ENCODE results near the gene POLH.

The POLH gene

DNA sequence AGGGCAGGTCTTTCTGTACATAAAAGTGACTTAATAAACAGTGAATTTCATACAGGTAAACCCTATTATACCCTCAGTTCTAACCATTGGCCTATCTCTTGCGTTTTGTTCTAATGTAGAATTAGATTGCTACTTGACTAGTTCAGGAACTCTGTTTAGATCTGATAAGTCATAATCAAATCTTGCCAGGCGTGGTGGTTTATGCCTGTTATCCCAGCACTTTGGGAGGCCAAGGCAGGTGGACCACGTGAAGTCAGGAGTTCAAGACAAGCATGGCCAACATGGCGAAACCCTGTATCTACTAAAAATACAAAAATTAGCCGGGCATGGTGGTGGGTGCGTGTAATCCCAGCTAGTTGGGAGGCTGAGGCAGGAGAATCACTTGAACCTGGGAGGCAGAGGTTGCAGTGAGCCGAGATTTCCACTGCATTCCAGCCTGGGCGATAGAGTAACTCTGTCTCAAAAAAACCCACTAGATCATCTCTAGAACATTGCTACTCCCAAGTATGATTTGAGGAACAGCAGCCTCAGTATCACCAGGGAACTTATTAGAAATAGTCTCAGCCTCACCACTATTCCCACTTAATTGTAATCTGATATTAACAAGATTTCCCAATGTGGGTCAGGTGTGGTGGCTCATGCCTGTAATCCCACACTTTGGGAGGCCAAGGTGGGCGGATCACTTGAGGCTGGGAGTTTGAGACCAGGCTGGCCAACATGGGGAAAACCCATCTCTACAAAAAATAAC, 40.9 kb downstream of the POLH start:
- Mint-ChIP-seq H3K4me3 (no peak overlapping the region), H3K27me3 (ENCODE audit: low read depth) (no peaks in the 10 kb centered on the region), H3K27ac (no peak overlapping the region), H3K4me1 (ENCODE audit: low read depth) (no peaks in the 10 kb centered on the region), H3K9me3 (no peaks in the 10 kb centered on the region), H3K36me3 (ENCODE audit: low read depth) (peaks cover 22% of the 10 kb centered on the region)

DNA sequence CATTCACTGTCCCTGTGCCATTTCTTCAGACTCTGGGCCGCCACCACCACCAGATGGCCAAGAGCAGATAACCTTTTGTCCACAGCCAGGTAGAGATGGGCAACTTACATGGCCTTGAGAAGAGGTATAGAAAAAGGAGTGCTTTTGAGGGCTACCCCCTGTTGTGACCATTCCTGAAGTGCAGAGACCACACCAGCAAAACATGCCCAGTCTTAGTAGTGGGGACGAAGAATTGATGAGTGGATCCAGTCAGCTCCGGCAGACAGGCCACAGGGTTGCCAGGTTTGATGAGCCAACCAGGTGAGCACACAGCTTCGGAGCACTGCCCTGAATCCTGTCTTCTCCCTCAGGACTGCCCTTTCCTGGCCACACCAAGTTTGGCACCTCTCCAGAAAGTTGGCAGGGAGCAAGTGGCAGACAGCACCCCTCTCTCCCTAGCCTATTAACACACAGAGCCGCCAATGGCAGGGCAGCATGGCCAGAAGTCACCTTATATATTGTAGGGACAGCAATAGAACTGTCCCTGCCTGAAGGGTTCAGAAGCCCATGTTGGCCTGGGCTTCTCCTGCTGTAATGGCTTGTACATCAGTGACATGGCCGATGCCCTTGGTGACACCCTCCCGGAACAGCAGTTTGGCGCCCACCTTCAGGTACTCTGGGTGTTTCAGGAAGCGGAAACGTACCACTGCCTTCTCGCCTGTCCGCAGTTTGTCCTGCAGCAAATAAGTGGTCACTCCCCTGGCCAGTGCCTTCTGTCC, 45.3 kb downstream of the POLH start:
- peaks cover 6% of the 10 kb centered on the region for H3K4me1 Mint-ChIP-seq (ENCODE audit: low read depth)
- no peak overlapping the region for H3K27ac Mint-ChIP-seq
- H3K9me3 Mint-ChIP-seq = no peaks in the 10 kb centered on the region
- no peak overlapping the region for H3K4me3 Mint-ChIP-seq
- peaks cover 38% of the 10 kb centered on the region for H3K36me3 Mint-ChIP-seq (ENCODE audit: low read depth)
- no peaks in the 10 kb centered on the region for H3K27me3 Mint-ChIP-seq (ENCODE audit: low read depth)

DNA sequence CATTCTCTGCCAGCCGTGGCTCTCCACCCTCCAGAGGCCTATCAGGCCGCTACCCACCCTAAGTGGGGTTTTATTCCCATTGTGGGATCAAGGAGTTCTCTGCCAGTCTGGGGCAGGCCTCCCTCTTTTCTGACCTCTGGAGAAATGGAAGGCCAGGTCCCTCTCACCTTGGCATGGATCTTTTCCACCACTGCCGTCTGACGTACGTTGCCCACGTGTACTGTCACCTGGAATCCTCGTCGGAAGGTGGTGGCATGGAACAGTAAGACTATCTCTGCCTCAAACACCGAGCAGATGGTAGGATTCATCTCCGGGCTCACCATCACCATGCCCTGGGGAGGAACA, 45.8 kb downstream of the POLH start:
- Mint-ChIP-seq H3K36me3 (ENCODE audit: low read depth) (peaks cover 35% of the 10 kb centered on the region), H3K4me3 (no peak overlapping the region), H3K9me3 (no peaks in the 10 kb centered on the region), H3K27me3 (ENCODE audit: low read depth) (no peaks in the 10 kb centered on the region), H3K4me1 (ENCODE audit: low read depth) (peaks cover 11% of the 10 kb centered on the region), H3K27ac (peak overlapping the region; percentile 5)

DNA sequence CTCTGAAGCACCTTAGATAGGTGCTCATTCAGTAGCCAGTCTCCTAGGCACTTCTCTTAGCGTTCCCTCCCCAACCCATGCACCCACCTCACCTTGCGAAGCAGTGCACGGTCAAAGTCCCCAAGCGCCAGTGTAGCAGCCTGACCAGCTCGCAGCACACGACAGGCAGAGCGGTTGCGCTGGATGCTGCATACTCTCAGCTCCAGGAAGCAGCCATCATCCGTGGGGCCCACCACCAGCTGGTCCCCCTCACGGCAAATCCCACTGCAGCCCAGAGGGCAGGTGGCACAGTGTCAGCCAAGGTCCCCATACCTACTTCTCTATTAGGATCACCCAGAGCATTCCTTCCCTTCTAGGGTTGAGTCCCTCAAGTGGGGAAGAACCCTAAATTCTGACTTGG, 46.6 kb downstream of the POLH start:
- Mint-ChIP-seq H3K4me3 (no peak overlapping the region), H3K36me3 (ENCODE audit: low read depth) (peaks cover 39% of the 10 kb centered on the region), H3K27me3 (ENCODE audit: low read depth) (no peaks in the 10 kb centered on the region), H3K27ac (peak overlapping the region; percentile 19), H3K4me1 (ENCODE audit: low read depth) (peaks cover 19% of the 10 kb centered on the region), H3K9me3 (no peaks in the 10 kb centered on the region)

DNA sequence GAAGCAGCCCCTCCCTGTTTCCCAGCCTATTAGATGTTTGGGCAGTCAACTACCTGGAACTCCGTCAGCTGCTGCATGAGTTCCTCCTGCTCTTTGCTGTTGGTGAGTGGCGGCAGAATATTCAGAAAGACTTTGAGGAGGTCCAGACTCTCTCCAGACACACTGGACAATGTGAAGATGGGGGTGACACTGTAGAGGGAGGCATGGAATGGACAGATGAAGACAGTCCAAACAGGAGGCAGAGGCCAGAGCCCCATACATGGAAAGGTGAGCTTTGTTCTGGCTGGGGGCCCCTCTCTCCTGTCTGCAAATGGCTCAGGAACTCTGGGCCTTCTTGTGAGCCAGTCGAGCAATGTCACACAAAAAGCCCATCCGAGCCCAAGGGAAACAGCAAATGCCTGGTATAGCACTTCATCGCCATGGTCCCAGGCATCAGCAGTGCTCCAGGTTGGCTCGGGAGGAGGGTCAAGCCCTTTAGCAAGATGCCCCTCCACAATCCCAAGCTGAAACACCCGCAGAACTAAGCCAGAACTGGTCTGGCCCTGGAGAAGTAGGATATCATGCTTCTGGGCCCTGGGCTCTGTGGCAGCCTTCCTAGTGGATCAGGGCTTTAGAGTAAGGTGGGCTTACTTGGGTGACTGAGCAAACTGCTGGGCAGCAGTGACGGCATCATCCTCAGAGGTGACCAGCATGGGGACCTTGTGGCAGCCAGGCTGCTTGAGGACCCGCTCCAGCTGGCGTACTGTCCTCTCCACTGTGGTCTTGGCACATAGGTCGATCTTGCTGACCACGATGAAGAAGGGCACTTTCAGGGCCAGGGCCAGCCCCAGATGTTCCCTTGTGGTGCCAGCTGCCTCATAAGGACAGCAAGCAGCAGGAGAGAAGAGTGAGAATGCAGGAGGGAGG, 48.1 kb downstream of the POLH start:
- no peaks in the 10 kb centered on the region for H3K9me3 Mint-ChIP-seq
- H3K27ac Mint-ChIP-seq = no peak overlapping the region
- peaks cover 29% of the 10 kb centered on the region for H3K4me1 Mint-ChIP-seq (ENCODE audit: low read depth)
- peaks cover 42% of the 10 kb centered on the region for H3K36me3 Mint-ChIP-seq (ENCODE audit: low read depth)
- H3K4me3 Mint-ChIP-seq = no peak overlapping the region
- H3K27me3 Mint-ChIP-seq (ENCODE audit: low read depth) = no peaks in the 10 kb centered on the region

DNA sequence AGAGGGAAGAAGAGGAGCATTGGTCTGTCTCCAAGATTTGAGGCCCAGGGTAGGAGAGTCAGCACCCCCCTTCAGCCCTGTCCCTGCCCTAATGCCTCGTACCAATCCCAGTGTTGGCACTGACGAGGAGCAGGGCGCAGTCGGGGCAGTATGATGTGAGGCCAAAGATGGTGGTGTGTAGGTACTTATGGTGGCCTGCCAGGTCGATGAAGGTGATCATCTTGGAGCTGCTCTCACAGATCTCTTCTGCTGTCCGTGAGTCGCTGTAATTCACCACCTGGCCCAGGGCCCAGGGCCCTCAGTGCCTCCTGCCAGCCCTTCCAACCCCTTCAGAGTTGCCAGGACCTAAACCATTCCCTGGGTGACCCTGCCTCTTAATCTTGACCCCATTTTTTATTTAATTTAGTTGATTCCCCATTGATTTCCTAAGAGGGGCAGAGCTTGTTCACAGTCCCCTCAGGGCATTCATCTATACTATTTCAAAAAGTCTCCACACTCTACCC, 48.9 kb downstream of the POLH start:
- H3K4me1 Mint-ChIP-seq (ENCODE audit: low read depth) = peaks cover 31% of the 10 kb centered on the region
- H3K9me3 Mint-ChIP-seq = no peaks in the 10 kb centered on the region
- peaks cover 40% of the 10 kb centered on the region for H3K36me3 Mint-ChIP-seq (ENCODE audit: low read depth)
- no peaks in the 10 kb centered on the region for H3K27me3 Mint-ChIP-seq (ENCODE audit: low read depth)
- no peak overlapping the region for H3K4me3 Mint-ChIP-seq
- H3K27ac Mint-ChIP-seq = no peak overlapping the region

DNA sequence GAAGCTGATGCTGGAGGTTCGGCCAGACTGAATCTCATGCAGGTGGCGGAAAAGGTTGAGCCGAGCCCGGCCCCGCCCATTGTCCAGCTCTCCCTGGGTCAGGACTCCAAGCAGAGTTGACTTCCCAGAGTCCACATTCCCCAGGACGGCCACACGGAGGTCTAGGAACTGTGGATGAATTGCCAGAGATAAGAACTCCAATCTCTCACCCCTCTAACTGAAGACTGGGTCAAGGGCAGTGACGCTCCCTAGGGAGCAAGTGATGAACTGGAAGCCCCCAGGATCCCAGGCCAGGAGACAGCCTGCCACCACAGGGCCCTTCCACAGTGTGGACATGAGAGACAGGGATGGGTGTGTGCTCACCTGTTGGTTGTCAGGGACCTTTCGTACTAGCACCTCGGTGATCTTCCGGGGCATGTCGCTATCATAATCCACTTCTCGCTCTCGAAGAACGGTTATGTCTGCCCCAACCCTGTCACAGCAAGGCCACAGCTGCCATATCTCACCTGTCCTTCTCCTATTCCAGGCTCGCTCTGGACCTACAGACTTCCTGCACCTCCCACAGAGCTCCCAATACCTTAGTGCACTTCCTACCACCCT, 49.5 kb downstream of the POLH start:
- peaks cover 37% of the 10 kb centered on the region for H3K4me1 Mint-ChIP-seq (ENCODE audit: low read depth)
- peaks cover 40% of the 10 kb centered on the region for H3K36me3 Mint-ChIP-seq (ENCODE audit: low read depth)
- peak overlapping the region; percentile 27 for H3K27ac Mint-ChIP-seq
- H3K9me3 Mint-ChIP-seq = no peaks in the 10 kb centered on the region
- H3K4me3 Mint-ChIP-seq = no peak overlapping the region
- H3K27me3 Mint-ChIP-seq (ENCODE audit: low read depth) = no peaks in the 10 kb centered on the region

DNA sequence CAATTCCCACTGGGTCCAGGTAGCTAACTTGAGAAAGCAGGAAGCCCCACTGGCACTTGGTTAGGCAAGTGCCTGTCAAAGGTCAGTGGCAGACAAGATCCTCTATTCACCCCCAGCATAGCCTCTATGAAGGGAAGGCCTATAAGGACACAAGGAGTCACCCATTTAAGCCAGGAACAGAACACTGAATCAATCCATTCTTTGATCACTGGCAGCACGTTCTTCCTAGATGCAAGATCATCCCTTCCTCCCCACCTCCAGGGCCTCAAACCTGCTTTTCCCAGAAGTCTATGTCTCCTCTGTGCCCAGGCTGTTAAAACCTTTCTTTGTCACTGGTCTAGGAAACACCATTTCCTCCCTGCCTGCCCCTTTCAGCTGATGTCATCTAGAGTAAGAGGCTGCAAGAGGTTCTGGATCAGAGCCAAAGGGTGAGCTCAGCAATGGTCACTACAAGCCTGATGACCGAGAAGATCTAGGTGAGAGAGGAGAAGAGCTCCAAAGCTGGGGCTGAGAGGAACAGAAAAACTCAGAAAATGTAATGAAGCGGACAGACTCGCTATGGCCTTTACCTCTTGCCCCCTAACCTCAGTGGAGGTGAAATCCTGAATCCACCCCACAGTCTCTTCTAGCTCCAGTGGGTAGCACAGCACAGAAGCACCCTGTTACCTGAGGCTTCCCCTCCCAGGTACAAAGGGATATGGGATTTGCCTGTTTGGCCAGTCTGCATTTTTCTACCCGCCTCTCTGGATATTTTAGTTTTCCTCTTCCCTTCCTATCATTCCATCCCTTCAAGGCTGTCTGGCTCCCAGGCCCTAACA, 51.2 kb downstream of the POLH start:
- Mint-ChIP-seq H3K27me3 (ENCODE audit: low read depth) (no peaks in the 10 kb centered on the region), H3K4me3 (peak overlapping the region; percentile 100), H3K36me3 (ENCODE audit: low read depth) (peaks cover 33% of the 10 kb centered on the region), H3K9me3 (no peaks in the 10 kb centered on the region), H3K27ac (peak overlapping the region; percentile 80), H3K4me1 (ENCODE audit: low read depth) (peaks cover 39% of the 10 kb centered on the region)

DNA sequence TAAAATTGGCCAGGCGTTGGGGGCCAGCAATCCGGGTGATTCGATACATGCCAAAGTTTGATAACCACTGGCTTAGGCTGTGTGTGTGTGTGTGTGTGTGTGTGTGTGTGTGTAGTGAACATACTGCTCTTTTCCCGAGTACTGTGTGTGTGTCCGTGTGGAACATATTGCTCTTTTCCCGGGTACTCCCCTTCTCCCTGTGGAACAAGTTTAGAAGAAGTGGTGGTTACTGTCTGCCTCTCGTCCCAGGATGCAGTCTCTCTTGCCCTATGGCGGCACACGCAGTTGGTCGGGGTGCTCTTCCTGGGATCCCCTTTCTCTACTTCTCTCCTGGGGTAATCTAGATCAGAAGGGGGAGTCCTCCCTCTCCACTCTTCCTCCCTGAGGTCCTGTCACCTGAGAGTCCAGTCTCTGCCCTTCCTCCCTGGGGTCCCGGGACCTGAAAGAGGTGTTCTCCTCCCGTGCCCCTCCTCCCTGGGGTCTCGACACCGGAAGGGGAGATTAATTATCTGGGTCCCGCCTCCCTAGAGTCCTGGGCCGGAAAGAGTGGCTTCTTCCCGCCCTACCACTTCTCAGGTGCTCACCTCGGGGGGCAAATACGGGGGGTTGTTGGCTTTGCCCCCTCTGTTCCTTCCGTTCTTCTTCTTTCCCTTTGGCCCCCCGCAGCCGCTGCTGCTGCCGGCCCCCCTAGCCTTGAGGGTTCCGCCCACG, 52.6 kb downstream of the POLH start:
- Mint-ChIP-seq H3K27me3 (ENCODE audit: low read depth) (no peaks in the 10 kb centered on the region), H3K4me3 (peak overlapping the region; percentile 100), H3K9me3 (no peaks in the 10 kb centered on the region), H3K36me3 (ENCODE audit: low read depth) (peaks cover 25% of the 10 kb centered on the region), H3K4me1 (ENCODE audit: low read depth) (peaks cover 38% of the 10 kb centered on the region), H3K27ac (peak overlapping the region; percentile 98)

DNA sequence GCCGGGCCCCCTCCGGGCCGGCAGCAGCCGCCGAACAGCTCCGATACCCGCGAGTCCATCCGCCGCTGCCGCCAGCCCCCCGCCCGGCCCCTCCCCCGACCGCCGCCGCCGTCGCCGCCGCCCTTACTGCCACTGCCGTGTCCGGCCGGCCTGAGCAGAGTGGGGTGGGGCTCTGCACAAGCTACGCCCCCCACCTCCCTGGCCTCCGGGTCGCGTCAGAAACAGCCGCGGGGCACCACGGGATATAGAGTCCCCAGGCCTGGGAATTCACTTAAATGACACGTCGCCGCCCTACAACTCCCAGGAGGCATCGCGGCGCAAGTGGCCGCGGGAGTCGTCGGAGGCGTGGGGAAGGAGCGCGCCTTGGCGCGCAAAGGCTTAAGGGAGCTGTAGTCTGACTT, 53.1 kb downstream of the POLH start, which contains the start of gene GTPBP2:
GTPBP2 (minus strand) TSS at position 161 of the 401 bp plus-strand sequence; CDS start at position 59, 102 bp downstream.
- peaks cover 42% of the 10 kb centered on the region for H3K4me1 Mint-ChIP-seq (ENCODE audit: low read depth)
- peak within 1 kb of the TSS; percentile 100 for H3K4me3 Mint-ChIP-seq
- H3K9me3 Mint-ChIP-seq = no peaks in the 10 kb centered on the region
- H3K27ac Mint-ChIP-seq = peak within 1 kb of the TSS; percentile 100
- H3K27me3 Mint-ChIP-seq (ENCODE audit: low read depth) = no peaks in the 10 kb centered on the region
- H3K36me3 Mint-ChIP-seq (ENCODE audit: low read depth) = peaks cover 23% of the 10 kb centered on the region

DNA sequence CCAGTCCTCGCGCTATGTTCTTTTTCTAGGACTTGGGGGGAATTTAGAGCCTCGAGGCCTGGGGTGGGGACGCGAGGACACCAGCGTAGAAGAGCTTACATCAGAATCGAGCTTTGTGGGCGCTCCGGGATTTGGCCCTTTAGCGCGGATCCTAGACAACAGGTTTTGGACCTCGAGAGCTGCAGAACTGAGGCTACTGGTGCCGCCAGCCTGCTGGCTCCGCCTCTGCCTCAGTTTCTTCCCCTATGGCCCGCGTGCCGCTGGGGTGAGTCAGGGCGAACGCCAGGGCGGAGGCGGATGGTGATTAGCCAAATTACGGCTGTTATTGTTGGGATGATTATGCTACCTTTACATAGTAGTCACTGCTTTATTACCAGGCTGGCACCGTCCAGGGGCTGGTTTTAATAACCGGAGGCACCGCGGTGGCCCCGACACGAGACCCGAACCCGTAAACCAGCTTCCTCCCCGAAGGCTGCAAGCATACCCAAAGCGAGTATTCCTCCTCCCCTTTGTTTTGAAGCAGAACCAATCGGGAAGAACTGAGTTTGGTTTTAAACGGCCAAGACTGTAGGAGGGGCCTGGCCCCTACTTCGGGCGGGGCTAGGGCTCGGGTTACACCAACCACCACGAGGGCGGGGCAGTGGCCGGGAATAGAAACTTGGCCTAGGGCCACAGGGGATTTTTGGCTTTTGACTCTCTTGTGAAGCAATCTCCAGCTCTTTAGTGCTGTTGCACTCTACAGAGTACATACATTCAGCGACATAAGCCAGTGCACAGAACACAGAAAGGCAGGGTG, 53.7 kb downstream of the POLH start:
- Mint-ChIP-seq H3K27ac (peak overlapping the region; percentile 100), H3K4me1 (ENCODE audit: low read depth) (peaks cover 42% of the 10 kb centered on the region)

DNA sequence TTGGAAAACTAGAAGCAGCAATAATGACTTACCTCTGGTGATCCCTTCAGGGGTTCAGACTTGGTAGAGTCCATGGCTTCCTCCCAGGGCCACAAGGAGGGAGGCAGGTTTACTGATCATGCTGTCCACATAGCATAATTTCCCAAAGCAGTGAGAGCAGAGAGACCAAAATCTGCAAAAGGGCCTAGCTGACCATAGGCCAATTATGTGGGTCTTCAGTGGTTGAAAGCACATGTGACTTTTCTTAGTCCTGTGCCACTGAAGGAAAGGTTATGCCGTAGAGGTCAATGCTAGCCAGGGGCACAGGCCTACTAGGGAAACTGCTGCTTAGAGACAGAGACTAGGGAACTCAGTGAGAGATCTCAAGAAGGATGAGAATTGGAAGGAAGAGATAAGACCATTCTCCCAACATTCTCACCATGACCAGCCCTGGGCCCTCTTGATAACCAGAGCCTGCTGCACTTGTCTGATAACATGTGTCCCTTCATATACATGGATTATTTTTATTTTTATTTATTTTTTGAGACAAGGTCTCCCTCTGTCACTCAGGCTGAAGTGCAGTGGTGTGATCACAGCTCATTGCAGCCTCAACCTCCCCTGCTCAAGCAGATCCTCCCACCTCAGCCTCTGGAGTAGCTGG, 55.1 kb downstream of the POLH start:
- Mint-ChIP-seq H3K27me3 (ENCODE audit: low read depth) (no peaks in the 10 kb centered on the region), H3K36me3 (ENCODE audit: low read depth) (peaks cover 15% of the 10 kb centered on the region), H3K4me1 (ENCODE audit: low read depth) (peaks cover 49% of the 10 kb centered on the region)

More for the DNA sequence above, 53.7 kb downstream of the POLH start:
- no peaks in the 10 kb centered on the region for H3K9me3 Mint-ChIP-seq
- no peaks in the 10 kb centered on the region for H3K27me3 Mint-ChIP-seq (ENCODE audit: low read depth)
- peaks cover 20% of the 10 kb centered on the region for H3K36me3 Mint-ChIP-seq (ENCODE audit: low read depth)
- peak overlapping the region; percentile 100 for H3K4me3 Mint-ChIP-seq

More for the DNA sequence above, 55.1 kb downstream of the POLH start:
- Mint-ChIP-seq H3K4me3 (peak overlapping the region; percentile 61), H3K9me3 (no peaks in the 10 kb centered on the region), H3K27ac (peak overlapping the region; percentile 90)

Data from T-helper 1 cell treated with Interleukin-12 subunit alpha and Interleukin-12 subunit beta and Interleukin-4 antibody, amounts not matched to agents 30 μg/mL and 1 μg/mL, for 36 hours (primary cell).